Measurements from ENCODE around the gene ZNF432. TPM values are rescaled to one million over a fixed set of nuclear protein-coding genes. Genes with fewer than 3 reads are reported as not detected.

Gene ZNF432
- total and polyA plus RNA-seq, 2 of the 13 experiments (the other 11 are each of a cell fraction or from before 2014, with no cell fraction given) = 4.1 to 8.7 TPM

DNA sequence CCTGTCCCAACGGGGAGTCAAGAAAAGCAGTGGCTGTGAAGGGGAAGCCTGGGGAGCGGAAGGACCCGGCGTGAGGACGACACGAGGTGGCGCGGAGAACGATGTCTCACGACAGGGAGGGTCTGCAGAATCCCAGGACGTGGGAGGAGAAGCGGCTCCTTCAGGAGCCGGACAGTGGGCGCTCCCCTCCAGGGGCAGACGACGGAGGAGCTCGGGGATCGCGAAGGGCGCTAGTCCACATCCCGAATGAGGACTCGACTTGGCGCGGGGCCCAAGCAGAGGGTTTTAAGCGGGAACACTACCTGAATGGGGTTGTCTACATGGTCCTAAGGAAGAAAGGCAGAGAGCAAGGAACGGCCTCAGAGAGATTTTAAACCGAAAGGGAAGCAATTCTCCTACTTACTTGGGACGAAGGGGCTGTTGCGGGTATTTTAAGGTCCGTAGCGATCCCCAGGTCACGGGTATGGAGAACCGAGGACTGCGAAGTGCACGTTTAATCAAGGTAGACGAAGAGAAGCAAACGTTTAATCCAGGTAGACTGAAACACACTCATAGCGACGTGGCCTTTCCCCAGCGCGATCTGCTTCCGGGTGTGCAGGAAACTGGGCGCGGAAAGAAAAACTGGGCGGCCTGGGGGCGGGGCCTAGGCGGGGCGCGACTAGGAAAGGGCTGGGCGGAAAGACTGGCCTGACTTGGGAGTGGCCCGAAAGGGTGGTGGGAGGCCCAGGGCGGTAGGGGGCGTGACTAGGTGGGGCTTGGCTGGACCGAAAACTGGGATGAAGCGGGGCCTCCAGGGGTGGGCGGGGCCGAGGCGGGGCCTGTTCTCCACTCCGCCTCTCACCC lies 46.8 kb upstream of the ZNF432 start, which contains the start of gene ZNF841 (continued):
- TF ChIP-seq ZFAT (CRISPR knock-in tag; conservative IDR thresholded peaks at IDR 0.05) (no peak), ZNF235 (CRISPR knock-in tag; IDR thresholded peaks at IDR 0.05; ENCODE audit: borderline replicate concordance) (no peak), ERF (CRISPR knock-in tag; IDR thresholded peaks at IDR 0.05) (0 out of 2 replicates have a peak, but pooled peaks have one; percentile 36), MED8 (CRISPR knock-in tag; IDR thresholded peaks at IDR 0.05; ENCODE audit: insufficient replicate concordance) (peak; percentile 41), FOXO1 (CRISPR knock-in tag; IDR thresholded peaks at IDR 0.05) (no peak; the same call in 1 of the 2 replicates), ETV5 (CRISPR knock-in tag; IDR thresholded peaks at IDR 0.05; ENCODE audit: borderline replicate concordance) (no peak; the same call in 1 of the 2 replicates), ZNF501 (CRISPR knock-in tag; IDR thresholded peaks at IDR 0.05) (no peak; the same call in 1 of the 2 replicates), DNMT1 (CRISPR knock-in tag; IDR thresholded peaks at IDR 0.05) (no peak), ZNF430 (CRISPR knock-in tag; IDR thresholded peaks at IDR 0.05) (peak; percentile 66), JUNB (CRISPR knock-in tag; IDR thresholded peaks at IDR 0.05; ENCODE audit: borderline replicate concordance) (no peak), ZNF543 (CRISPR knock-in tag; IDR thresholded peaks at IDR 0.05) (no peak), ZSCAN20 (CRISPR knock-in tag; IDR thresholded peaks at IDR 0.05; ENCODE audit: borderline replicate concordance) (no peak), ZNF782 (CRISPR knock-in tag; IDR thresholded peaks at IDR 0.05; ENCODE audit: borderline replicate concordance) (no peak), SP5 (CRISPR knock-in tag; IDR thresholded peaks at IDR 0.05; ENCODE audit: borderline replicate concordance, low read depth) (peak; percentile 12; the same call in 1 of the 2 replicates), ZNF30 (CRISPR knock-in tag; IDR thresholded peaks at IDR 0.05) (no peak), SP2 (CRISPR knock-in tag; IDR thresholded peaks at IDR 0.05) (no peak; the same call in 1 of the 2 replicates), ZNF20 (CRISPR knock-in tag; IDR thresholded peaks at IDR 0.05) (no peak)
- TF ChIP-seq, protein P1, sequence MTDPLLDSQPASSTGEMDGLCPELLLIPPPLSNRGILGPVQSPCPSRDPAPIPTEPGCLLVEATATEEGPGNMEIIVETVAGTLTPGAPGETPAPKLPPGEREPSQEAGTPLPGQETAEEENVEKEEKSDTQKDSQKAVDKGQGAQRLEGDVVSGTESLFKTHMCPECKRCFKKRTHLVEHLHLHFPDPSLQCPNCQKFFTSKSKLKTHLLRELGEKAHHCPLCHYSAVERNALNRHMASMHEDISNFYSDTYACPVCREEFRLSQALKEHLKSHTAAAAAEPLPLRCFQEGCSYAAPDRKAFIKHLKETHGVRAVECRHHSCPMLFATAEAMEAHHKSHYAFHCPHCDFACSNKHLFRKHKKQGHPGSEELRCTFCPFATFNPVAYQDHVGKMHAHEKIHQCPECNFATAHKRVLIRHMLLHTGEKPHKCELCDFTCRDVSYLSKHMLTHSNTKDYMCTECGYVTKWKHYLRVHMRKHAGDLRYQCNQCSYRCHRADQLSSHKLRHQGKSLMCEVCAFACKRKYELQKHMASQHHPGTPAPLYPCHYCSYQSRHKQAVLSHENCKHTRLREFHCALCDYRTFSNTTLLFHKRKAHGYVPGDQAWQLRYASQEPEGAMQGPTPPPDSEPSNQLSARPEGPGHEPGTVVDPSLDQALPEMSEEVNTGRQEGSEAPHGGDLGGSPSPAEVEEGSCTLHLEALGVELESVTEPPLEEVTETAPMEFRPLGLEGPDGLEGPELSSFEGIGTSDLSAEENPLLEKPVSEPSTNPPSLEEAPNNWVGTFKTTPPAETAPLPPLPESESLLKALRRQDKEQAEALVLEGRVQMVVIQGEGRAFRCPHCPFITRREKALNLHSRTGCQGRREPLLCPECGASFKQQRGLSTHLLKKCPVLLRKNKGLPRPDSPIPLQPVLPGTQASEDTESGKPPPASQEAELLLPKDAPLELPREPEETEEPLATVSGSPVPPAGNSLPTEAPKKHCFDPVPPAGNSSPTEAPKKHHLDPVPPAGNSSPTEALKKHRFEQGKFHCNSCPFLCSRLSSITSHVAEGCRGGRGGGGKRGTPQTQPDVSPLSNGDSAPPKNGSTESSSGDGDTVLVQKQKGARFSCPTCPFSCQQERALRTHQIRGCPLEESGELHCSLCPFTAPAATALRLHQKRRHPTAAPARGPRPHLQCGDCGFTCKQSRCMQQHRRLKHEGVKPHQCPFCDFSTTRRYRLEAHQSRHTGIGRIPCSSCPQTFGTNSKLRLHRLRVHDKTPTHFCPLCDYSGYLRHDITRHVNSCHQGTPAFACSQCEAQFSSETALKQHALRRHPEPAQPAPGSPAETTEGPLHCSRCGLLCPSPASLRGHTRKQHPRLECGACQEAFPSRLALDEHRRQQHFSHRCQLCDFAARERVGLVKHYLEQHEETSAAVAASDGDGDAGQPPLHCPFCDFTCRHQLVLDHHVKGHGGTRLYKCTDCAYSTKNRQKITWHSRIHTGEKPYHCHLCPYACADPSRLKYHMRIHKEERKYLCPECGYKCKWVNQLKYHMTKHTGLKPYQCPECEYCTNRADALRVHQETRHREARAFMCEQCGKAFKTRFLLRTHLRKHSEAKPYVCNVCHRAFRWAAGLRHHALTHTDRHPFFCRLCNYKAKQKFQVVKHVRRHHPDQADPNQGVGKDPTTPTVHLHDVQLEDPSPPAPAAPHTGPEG (CRISPR knock-in tag; IDR thresholded peaks at IDR 0.05) = 0 out of 2 replicates have a peak, but pooled peaks have one; percentile 39
- TF ChIP-seq, protein P2, sequence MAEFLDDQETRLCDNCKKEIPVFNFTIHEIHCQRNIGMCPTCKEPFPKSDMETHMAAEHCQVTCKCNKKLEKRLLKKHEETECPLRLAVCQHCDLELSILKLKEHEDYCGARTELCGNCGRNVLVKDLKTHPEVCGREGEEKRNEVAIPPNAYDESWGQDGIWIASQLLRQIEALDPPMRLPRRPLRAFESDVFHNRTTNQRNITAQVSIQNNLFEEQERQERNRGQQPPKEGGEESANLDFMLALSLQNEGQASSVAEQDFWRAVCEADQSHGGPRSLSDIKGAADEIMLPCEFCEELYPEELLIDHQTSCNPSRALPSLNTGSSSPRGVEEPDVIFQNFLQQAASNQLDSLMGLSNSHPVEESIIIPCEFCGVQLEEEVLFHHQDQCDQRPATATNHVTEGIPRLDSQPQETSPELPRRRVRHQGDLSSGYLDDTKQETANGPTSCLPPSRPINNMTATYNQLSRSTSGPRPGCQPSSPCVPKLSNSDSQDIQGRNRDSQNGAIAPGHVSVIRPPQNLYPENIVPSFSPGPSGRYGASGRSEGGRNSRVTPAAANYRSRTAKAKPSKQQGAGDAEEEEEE (CRISPR knock-in tag; IDR thresholded peaks at IDR 0.05; ENCODE audit: borderline replicate concordance) = no peak
- TF ChIP-seq, protein P3, sequence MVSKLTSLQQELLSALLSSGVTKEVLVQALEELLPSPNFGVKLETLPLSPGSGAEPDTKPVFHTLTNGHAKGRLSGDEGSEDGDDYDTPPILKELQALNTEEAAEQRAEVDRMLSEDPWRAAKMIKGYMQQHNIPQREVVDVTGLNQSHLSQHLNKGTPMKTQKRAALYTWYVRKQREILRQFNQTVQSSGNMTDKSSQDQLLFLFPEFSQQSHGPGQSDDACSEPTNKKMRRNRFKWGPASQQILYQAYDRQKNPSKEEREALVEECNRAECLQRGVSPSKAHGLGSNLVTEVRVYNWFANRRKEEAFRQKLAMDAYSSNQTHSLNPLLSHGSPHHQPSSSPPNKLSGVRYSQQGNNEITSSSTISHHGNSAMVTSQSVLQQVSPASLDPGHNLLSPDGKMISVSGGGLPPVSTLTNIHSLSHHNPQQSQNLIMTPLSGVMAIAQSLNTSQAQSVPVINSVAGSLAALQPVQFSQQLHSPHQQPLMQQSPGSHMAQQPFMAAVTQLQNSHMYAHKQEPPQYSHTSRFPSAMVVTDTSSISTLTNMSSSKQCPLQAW (CRISPR knock-in tag; IDR thresholded peaks at IDR 0.05) = peak; percentile 74
